HG02571 (cell line): Measurements from ENCODE around the gene CLDN14.

Experiments used
- ATAC-seq: cut with Tn5 transposase; IDR thresholded peaks from one replicate; pipeline ENCODE4 v1.9.1; 2021; ENCODE audit warnings: mild to moderate bottlenecking, moderate library complexity; ENCODE audit not compliant: unreplicated experiment

The CLDN14 gene

DNA sequence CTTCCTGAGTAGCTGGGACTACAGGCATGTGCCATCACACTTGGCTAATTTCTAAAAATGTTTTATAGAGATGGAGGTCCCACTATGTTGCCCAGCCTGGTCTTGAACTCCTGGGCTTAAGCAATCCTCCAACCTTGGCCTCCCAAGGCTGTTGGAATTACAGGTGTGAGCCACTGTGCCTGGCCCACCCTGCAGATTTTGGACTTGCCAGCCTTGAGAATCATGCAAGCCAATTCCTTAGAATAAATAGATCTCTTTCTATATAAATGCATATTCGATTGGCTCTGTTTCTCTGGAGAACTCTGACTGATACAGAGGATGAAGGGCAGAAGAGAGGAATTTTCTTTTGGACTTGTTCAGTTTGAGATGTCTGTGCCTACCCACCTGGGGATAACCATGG is 6.7 kb downstream of the CLDN14 start:
- no peak for ATAC-seq

DNA sequence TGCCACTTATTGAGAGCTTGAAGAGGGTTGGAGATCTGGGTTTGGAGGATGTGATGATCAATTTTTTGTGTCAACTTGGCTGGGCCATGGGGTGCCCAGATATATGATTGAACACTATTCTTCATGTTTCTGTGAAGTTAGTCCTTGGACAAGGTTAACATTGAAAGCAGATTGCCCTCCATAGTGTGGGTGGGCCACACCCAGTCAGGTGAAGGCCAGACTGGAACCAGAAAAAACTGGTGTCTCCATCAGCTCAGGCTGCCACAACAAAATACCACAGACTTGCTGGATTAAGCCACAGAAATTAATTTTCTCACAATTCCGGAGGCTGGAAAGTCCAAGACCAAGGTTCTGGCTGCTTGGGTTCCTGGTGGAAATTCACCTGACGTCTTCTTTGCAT is 7.5 kb downstream of the CLDN14 start:
- ATAC-seq: no peak

- ATAC-seq: no peak
Observed at GRCh38 chr21:36471254-36471723, 8.6 kb downstream of the CLDN14 start.

DNA sequence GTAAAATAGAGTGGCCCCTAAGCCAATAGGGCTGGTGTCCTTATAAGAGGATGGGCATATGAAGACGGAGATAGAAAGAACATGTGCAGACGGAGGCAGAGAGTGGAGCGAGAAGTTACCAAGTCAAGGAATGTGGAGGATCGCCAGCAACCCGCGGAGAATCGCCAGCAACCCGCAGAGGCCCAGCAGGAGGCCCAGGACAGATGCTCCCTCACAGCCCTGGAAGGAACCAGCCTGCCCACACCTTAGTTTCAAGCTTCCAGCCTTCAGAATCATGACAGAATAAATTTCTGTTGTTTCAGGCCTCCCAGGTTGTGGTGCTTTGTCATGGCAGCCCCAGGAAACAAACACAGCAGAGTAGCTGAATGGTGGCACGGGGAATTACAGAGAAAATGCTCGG is 9.6 kb downstream of the CLDN14 start:
- ATAC-seq: no peak

DNA sequence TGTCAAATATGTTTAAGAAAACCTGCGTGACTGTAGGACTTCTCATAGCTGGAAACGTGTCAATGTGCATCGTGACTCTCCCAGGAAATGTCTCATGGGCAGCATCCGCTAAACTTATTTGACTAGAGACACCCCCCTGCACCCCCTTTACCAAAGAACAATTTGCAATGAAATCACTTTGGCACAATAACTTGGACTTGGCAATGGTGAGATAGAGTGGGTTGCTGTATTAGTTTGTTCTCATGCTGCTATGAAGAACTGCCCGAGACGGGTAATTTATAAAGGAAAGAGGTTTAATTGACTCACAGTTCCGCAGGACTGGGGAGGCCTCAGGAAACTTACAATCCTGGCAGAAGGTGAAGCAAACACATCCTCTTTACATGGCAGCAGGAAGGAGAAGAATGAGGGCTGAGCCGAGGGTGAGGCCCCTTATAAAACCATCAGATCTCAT is 13.8 kb downstream of the CLDN14 start:
- ATAC-seq: no peak

- ATAC-seq: no peak
Observed at GRCh38 chr21:36465478-36465877, 14.4 kb downstream of the CLDN14 start.

DNA sequence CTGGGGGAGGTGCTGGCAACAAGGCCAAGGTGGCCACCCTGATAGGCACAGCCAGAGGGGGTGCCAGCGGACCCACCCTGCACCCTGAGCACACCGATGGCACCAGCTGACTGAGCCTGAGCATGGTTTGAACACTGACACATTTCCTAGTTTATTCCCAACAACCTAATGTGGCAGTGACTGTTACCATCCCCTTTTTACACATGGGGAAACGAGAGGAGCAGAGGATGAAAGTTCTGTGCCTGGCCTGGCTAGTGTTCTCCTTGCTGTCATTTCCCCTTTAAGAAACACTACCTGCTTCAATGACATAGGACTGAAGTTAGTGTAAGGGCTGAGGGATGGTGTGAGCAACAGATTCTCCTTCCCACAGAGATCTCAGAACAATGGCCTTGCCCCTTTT is 15.3 kb downstream of the CLDN14 start:
- no peak for ATAC-seq

DNA sequence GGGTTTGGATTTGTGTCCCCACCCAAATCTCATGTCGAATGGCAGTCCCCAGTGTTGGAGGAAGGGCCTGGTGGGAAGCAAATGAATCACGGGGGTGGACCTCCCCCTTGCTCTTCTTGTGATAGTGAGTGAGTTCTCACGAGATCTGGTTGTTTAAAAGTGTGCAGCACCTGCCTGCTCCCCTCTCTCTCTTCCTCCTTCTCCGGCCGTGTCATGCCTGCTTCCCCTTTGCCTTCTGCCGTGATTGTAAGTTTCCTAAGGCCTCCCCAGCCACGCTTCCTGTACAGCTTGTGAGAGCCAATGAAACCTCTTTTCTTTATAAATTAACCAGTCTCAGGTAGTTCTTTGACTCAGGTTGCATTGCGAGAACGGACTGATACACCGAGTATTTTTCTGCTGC is 15.9 kb downstream of the CLDN14 start:
- no peak for ATAC-seq

- no peak for ATAC-seq
Observed at GRCh38 chr21:36463204-36463603, 16.7 kb downstream of the CLDN14 start.

DNA sequence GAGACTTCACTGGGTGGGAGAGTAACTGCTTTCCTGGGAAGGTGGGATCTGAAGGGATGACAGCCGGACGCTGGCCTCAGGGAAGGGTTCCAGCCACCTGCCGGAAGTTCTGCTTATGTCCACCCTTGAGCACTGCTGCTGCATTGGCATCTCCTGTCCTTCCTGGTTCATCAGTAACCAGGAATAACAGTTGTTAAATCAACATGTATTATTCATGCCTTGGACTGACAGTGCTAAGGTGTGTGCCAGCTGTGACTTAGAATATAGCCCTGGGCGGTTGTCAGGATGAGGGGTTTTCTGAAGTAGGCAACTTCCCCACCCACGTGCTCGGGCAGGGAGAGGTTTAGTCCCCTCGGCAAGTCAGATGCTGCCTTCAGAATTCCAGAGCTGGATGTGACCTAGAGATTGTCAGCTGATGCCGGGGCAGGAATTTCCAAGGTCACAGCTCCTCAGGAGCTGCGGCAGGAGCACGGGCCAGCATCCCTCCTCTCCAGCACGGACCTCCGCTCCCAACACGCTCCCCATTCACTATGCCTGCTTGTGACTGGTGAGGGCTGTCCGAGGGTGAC is 17.9 kb downstream of the CLDN14 start:
- ATAC-seq: no peak

DNA sequence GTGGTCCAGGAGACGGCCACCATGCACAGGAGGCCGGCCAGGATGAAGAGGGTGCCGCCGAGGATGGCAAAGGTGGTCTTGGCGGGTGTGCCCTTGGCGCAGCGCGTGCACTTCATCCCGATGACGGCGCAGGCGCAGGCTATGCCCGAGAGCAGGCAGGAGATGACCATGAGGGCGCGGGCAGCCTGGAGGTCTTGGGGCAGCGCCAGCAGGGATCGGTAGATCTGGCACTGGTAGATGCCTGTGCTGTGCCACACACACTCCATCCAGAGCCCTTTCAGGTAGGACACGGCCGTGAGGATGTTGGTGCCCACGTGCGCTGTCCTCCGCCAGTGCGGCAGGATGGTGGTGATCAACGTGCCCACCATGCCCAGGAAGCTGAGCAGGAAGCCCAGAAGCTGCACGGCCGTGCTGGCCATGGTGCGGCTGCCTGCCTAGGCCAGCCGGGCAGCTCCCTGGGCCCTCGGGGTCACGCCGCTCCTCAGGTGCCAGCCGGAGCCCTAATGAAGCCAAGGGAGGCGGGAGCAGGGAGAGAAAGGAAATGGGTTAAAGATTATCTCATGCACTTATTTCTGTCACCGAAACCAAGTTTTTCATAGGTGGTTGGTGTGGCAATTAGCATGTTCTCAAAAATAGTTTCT is 18.5 kb downstream of the CLDN14 start:
- ATAC-seq: no peak

DNA sequence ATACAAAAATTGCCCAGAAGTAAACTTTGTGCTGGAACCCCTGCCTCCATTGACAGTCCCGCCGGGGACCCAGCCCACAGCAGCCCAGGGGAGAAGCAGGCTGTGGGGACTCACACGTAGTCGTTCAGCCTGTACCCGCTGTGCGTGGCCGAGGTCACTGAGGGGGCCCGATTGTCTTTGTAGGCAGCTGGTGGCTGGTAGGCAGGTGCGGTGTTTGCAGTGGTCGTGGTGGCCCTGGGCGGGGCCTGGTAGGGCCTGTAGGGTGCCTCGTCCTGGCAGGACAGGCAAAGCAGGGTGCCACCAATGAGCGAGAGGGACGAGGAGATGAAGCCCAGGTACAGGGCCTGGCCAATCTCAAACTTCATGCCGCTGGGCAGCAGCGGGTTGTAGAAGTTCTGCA is 19.1 kb downstream of the CLDN14 start:
- no peak for ATAC-seq

- ATAC-seq: no peak
Observed at GRCh38 chr21:36459098-36459497, 20.8 kb downstream of the CLDN14 start.

- no peak for ATAC-seq
Observed at GRCh38 chr21:36456729-36457414, 23.1 kb downstream of the CLDN14 start.

DNA sequence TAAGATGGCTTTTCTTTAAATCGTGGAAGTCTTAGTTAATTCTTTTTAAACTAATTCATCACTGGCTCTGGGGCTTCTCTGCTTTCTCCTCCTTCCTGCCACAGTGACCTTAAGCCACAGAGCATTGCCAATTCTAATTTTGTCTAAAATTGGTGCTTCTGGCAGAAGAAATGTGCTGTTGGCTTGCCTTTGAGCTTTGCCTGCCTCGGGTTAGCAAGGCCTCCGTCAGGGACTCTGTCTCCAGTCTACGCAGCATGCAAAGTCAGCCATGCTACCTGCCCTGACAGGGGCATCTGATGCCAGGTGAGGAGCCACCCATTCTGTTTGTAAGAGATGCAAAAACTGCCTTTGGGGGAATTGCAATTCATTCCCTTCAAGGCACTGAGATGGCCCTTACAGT is 25.2 kb downstream of the CLDN14 start:
- ATAC-seq: no peak

DNA sequence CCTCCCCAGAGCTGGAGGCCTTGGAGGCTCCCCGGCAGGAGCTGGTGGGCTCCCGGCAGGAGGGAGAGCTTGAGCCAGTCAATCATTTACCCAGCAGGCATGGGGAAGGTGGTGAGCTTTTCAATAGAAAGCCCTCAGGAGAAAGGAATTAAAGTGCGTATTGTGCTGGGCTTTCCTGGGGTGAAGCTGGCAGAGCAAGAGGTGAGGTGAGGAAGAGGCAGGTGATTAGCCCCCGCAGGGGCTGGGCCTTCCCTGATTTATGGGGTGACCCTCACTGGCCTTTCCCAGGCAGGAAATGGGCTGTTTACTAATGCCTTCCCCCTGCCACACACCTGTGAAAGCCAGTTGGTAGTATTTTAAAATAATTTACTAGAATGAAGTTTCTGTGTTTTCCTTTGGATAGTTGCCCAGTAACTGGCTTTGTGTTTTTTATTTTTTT is 25.8 kb downstream of the CLDN14 start:
- ATAC-seq: no peak

GRCh38 chr21:36452281-36452825 is 27.6 kb downstream of the CLDN14 start:
- no peak for ATAC-seq

DNA sequence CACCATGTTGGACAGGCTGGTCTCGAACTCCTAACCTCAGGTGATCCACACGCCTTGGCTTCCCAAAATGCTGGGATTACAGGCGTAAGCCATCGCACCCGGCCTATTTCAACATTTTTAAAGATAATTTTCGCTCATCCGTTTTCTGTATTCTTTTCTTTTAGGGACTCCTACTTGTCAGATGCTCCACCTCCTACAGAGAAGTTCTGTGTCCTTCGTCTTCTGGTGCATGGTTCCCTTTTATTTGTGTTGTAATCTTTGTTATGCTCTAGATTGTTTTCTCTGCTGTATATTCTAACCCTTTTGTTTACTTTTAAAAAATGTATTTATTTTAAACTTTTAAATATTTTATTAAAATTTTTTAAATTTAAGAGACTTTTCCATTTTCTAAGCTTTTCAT is 28.4 kb downstream of the CLDN14 start:
- ATAC-seq: no peak

DNA sequence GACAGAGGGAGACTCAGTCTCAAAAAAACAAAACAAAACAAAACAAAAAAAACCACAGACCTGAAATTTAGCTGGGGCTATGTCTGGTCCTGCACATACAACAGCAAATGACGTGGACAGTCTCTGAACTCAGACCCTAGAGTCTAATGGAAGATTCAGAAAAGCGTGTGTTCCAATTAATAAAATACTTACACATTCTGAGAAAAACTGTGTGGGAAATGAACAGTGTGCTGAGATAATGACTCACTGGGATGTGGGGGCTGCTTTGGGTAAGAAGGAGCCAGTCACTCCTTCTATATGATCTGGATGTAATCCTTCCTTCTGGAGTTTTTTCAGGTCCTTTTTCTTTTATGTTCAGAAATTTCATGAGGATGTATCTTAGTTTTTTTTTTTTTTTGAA is 29.4 kb downstream of the CLDN14 start:
- ATAC-seq: no peak

GRCh38 chr21:36446301-36446700 is 33.6 kb downstream of the CLDN14 start:
- no peak for ATAC-seq

DNA sequence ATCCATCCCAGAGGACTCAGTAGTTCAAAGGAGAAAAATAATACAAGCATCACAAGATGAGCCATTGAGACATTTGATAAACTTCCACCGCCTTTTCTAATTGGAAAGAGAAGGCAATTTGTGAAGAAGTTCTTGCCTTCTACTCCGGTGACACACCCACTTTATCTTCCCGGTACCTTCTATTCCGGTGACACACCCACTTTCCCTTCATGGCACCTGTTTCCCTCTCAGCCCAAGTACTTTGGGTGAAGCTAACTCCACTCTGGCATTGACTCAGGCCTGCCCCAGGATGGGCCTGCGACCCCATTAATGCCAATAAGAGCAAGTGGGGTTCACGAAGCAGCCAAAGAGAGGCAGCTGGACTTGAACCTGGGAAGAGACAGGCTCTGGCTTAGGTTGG is 38.2 kb downstream of the CLDN14 start:
- no peak for ATAC-seq

- ATAC-seq: no peak
Observed at GRCh38 chr21:36437745-36438128, 42.2 kb downstream of the CLDN14 start.
